Tongue (tissue), 2 donors: Measurements from ENCODE around the gene PCSK6. TPM values are rescaled to one million over a fixed set of nuclear protein-coding genes. Genes with fewer than 3 reads are reported as not detected.
A peak's percentile ranks its signal among the peaks of the same experiment; 100 is the strongest.

Experiments used
- DNase-seq: peaks from one replicate; pipeline ENCODE4 v3.0.0-alpha.2; 2015
- total RNA-seq: library from RNA; depleted of rRNA; stranded (reverse); fragments of >200 nt; gene quantifications from one replicate; pipeline ENCODE4 v1.2.3, GENCODE V29; 2014

The PCSK6 gene
- total RNA-seq, 1 donor from 2014 or later: 10.6 TPM

GRCh38 chr15:101522621-101523559 lies 33.4 kb upstream of the PCSK6 start:
- no peak for DNase-seq

- DNase-seq: no peak
Observed at GRCh38 chr15:101522091-101522490, 32.6 kb upstream of the PCSK6 start.

GRCh38 chr15:101521591-101521990 lies 32.1 kb upstream of the PCSK6 start:
- no peak for DNase-seq

GRCh38 chr15:101521069-101521468 lies 31.6 kb upstream of the PCSK6 start:
- no peak for DNase-seq

- DNase-seq: no peak
Observed at GRCh38 chr15:101520395-101520794, 30.9 kb upstream of the PCSK6 start.

- DNase-seq: no peak
Observed at GRCh38 chr15:101517504-101517903, 28.0 kb upstream of the PCSK6 start.

GRCh38 chr15:101514318-101514717 lies 24.8 kb upstream of the PCSK6 start:
- DNase-seq: no peak

- no peak for DNase-seq
Observed at GRCh38 chr15:101511717-101512116, 22.2 kb upstream of the PCSK6 start.

- no peak for DNase-seq
Observed at GRCh38 chr15:101510212-101511197, 21.0 kb upstream of the PCSK6 start.

- no peak for DNase-seq
Observed at GRCh38 chr15:101509279-101509678, 19.8 kb upstream of the PCSK6 start.

GRCh38 chr15:101506491-101506890 lies 17.0 kb upstream of the PCSK6 start:
- DNase-seq: no peak

- DNase-seq: no peak
Observed at GRCh38 chr15:101505610-101506337, 16.3 kb upstream of the PCSK6 start.

- no peak for DNase-seq
Observed at GRCh38 chr15:101504866-101505609, 15.5 kb upstream of the PCSK6 start.

- DNase-seq: no peak
Observed at GRCh38 chr15:101504373-101504772, 14.9 kb upstream of the PCSK6 start.

- DNase-seq: no peak
Observed at GRCh38 chr15:101503296-101503599, 13.7 kb upstream of the PCSK6 start.

GRCh38 chr15:101502572-101503295 lies 13.2 kb upstream of the PCSK6 start:
- DNase-seq: no peak

GRCh38 chr15:101501703-101502373 lies 12.3 kb upstream of the PCSK6 start:
- peak; percentile 44 for DNase-seq

GRCh38 chr15:101500865-101501551 lies 11.5 kb upstream of the PCSK6 start:
- DNase-seq: no peak

GRCh38 chr15:101499863-101500713 lies 10.6 kb upstream of the PCSK6 start:
- DNase-seq: peak; percentile 92
